Inflammatory macrophage (primary cell): Measurements from ENCODE around the gene SLC25A26.

Source experiments
- DNase-seq, 2 donors: peaks; one replicate each; pipeline ENCODE4 v3.0.0-alpha.2; 2020 to 2022

Gene SLC25A26

GRCh38 chr3:66398228-66399025, 177.6 kb downstream of the SLC25A26 start:
- DNase-seq = no peak

GRCh38 chr3:66399529-66400232, 178.9 kb downstream of the SLC25A26 start:
- DNase-seq = no peak

- DNase-seq = no peak
These were observed 179.8 kb downstream of the SLC25A26 start for GRCh38 chr3:66400411-66401156.

GRCh38 chr3:66401157-66401550, 180.4 kb downstream of the SLC25A26 start:
- no peak for DNase-seq

- DNase-seq = no peak
These were observed 181.1 kb downstream of the SLC25A26 start for GRCh38 chr3:66401675-66402491.

GRCh38 chr3:66402596-66403290, 181.9 kb downstream of the SLC25A26 start:
- no peak for DNase-seq

- DNase-seq = no peak
These were observed 182.7 kb downstream of the SLC25A26 start for GRCh38 chr3:66403323-66403990.

GRCh38 chr3:66404197-66404596, 183.4 kb downstream of the SLC25A26 start:
- no peak for DNase-seq

GRCh38 chr3:66404903-66405700, 184.3 kb downstream of the SLC25A26 start:
- DNase-seq = no peak

GRCh38 chr3:66405701-66406091, 184.9 kb downstream of the SLC25A26 start:
- no peak for DNase-seq

- DNase-seq = no peak
These were observed 185.4 kb downstream of the SLC25A26 start for GRCh38 chr3:66406163-66406562.

GRCh38 chr3:66406831-66407610, 186.2 kb downstream of the SLC25A26 start:
- DNase-seq = no peak

GRCh38 chr3:66407611-66408218, 186.9 kb downstream of the SLC25A26 start:
- peak; percentile 35 to 54 for DNase-seq

GRCh38 chr3:66409771-66410754, 189.3 kb downstream of the SLC25A26 start:
- DNase-seq = no peak

- no peak for DNase-seq
These were observed 190.2 kb downstream of the SLC25A26 start for GRCh38 chr3:66410976-66411375.

GRCh38 chr3:66411474-66411873, 190.7 kb downstream of the SLC25A26 start:
- DNase-seq = no peak

- no peak for DNase-seq
These were observed 191.4 kb downstream of the SLC25A26 start for GRCh38 chr3:66411961-66412887.
